ENCODE data around the gene ZNF445.

DNA sequence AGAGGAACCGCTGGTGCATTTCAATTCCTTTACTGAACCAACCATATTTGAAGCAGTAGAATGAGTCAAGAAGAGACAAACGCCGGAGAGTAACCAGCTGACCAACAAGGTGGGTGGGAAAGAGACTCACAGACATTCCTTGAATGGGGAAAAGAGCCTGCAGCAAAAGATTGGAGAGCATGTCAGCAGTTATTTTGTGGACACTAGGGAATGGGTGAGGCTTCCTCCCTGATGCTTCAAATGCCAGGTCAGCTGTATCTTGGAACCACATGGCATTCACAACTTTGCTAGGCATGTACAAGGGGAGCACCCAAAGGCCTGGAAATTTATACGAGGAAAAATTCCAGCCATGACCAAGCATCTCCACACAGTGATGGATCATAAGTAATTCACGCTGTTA lies 47.6 kb upstream of the ZNF445 start:
- no peak for TF ChIP-seq POLR2A (IDR thresholded peaks at IDR 0.05)
- TF ChIP-seq, protein P1, sequence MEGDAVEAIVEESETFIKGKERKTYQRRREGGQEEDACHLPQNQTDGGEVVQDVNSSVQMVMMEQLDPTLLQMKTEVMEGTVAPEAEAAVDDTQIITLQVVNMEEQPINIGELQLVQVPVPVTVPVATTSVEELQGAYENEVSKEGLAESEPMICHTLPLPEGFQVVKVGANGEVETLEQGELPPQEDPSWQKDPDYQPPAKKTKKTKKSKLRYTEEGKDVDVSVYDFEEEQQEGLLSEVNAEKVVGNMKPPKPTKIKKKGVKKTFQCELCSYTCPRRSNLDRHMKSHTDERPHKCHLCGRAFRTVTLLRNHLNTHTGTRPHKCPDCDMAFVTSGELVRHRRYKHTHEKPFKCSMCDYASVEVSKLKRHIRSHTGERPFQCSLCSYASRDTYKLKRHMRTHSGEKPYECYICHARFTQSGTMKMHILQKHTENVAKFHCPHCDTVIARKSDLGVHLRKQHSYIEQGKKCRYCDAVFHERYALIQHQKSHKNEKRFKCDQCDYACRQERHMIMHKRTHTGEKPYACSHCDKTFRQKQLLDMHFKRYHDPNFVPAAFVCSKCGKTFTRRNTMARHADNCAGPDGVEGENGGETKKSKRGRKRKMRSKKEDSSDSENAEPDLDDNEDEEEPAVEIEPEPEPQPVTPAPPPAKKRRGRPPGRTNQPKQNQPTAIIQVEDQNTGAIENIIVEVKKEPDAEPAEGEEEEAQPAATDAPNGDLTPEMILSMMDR (IDR thresholded peaks at IDR 0.05): no peak

Measured in body of pancreas (tissue), 4 donors.